Astrocyte of the spinal cord (primary cell): Measurements from ENCODE around the gene STK32B.
A peak's percentile ranks its signal among the peaks of the same experiment; 100 is the strongest.

ENCODE experiments used
- DNase-seq: peaks from one replicate; pipeline ENCODE4 v3.0.0; 2011; ENCODE audit warnings: low read depth, low spot score
- H3K4me3 ChIP-seq: 2 replicates; pipeline ENCODE4 v1.5.1; 2011; ENCODE audit warnings: low read depth, mild to moderate bottlenecking, low read length, moderate library complexity
- in situ Hi-C: cut with HindIII; loops from 2 replicates; pipeline ENCODE4 v1.10.0; 2017; ENCODE audit warnings: low sequenced_read_pairs
- TF ChIP-seq, protein P1 (sequence below): IDR thresholded peaks from 2 replicates; pipeline ENCODE4 v1.5.1; 2012; ENCODE audit warnings: low read depth, mild to moderate bottlenecking, low read length, inconsistent platforms

The STK32B gene

DNA sequence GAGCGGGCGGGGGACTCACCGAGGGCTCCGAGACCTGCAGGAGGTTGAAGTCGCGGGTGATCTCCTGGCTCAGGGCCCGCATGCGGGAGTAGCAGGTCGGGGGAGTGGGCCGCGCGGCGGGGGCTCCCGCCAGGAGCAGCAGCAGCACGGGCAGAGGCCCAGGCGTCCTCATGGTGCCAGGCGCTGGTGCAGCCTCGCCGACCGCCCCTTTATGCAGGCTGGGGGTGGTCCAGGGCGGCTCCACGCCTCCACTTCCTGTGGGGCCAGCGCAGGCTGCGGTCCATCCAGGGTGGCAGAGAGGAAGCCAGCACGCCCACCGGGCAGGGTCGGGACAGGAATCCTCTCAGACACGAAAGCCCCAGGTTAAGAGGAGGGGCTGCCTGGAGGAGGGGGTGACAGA, 32.0 kb upstream of the STK32B start, which contains the start of gene CYTL1:
Gene CYTL1 (minus strand): TSS at position 185 of the 400 bp plus-strand sequence. CDS start 13 bp downstream, at position 172.
- in situ Hi-C loops = no loop called here
- TF ChIP-seq, protein P1, sequence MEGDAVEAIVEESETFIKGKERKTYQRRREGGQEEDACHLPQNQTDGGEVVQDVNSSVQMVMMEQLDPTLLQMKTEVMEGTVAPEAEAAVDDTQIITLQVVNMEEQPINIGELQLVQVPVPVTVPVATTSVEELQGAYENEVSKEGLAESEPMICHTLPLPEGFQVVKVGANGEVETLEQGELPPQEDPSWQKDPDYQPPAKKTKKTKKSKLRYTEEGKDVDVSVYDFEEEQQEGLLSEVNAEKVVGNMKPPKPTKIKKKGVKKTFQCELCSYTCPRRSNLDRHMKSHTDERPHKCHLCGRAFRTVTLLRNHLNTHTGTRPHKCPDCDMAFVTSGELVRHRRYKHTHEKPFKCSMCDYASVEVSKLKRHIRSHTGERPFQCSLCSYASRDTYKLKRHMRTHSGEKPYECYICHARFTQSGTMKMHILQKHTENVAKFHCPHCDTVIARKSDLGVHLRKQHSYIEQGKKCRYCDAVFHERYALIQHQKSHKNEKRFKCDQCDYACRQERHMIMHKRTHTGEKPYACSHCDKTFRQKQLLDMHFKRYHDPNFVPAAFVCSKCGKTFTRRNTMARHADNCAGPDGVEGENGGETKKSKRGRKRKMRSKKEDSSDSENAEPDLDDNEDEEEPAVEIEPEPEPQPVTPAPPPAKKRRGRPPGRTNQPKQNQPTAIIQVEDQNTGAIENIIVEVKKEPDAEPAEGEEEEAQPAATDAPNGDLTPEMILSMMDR = no peak
- DNase-seq = no peak
- H3K4me3 ChIP-seq = peak within 1 kb of the TSS; percentile 19

DNA sequence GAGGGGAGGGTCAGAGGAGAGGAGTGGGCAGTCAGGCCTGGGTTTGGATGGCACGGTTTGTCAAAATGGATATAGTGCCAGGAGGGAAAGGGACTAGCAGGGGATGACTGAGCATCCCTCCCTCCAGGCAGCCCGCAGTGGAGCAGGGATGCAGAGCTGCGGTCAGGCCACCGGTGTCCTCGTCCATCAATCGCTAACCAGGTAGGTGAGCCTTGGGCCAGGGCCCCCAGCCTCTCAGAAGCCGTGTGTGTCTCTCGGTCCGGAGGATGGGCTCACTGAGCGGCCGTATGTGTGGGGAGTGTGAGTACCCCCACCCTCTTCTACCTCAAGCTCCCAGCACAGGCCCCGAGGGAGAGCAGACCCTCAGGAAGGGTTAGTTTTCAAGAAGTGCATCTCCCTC, 31.5 kb upstream of the STK32B start:
- H3K4me3 ChIP-seq = no peak overlapping the region
- in situ Hi-C loops = no loop called here
- TF ChIP-seq, protein P1 = no peak
- DNase-seq = no peak

DNA sequence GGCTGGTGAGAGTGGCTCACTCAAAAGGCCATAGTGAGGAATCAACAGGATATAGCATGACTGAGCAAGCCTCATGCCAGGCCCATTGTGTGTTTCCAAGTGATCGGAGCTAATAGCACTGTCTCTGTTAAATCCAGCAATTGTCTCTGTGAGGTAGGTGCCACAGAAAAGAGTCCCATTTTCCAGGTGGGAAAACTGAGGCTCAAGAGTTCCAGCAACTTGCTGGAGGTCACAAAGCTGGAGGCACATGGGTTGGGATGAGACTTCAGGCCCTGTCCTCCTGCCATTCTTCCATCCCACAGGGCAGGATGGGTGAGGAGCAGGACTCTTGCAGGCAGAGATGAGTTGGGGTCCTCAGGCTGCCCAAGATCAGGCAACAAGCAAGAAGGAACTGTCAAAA, 30.9 kb upstream of the STK32B start:
- in situ Hi-C loops = no loop called here
- H3K4me3 ChIP-seq = no peak overlapping the region
- no peak for DNase-seq
- TF ChIP-seq, protein P1 = no peak

DNA sequence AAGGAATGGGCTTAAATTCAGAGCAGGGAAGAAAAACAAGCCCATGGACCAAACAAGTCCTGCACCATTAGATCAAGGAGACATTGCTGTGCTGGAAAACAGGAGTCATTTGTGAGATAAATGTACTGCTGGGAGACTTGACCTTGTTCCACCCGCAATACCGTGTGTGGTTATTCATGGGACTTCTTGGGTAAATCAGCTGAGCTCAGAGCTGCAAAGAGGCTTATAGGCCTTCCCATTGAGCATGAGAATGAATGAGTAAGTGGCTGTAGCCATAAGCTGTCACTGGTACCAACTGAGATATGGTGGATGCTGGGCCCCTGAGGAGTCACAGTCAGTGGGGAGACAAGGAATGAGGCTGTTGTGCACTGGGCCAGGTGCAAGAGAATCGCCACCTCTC, 29.7 kb upstream of the STK32B start:
- no peak for DNase-seq
- TF ChIP-seq, protein P1 = no peak
- in situ Hi-C loops = no loop called here
- no peak overlapping the region for H3K4me3 ChIP-seq

DNA sequence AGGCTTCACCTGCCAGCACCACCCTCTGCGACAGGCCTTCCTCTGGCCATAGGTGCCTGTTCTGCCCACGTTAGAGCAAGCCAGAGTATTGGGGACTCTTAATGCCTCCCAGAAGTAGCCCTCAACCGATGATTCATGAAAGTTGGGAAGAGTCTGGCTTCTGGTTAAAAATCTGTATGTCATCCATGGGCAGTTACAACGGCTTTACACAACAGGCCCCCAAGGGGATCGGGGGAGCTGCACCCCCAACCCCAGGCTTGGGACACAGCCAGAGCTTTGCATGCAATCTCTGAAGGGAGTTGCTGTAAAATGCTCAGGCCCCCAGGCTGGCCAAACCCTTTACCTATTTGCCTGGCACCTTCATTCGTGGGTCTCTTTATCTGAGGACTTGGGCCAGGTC, 26.6 kb upstream of the STK32B start:
- no peak overlapping the region for H3K4me3 ChIP-seq
- no peak for DNase-seq
- TF ChIP-seq, protein P1 = no peak
- in situ Hi-C loops = no loop called here

DNA sequence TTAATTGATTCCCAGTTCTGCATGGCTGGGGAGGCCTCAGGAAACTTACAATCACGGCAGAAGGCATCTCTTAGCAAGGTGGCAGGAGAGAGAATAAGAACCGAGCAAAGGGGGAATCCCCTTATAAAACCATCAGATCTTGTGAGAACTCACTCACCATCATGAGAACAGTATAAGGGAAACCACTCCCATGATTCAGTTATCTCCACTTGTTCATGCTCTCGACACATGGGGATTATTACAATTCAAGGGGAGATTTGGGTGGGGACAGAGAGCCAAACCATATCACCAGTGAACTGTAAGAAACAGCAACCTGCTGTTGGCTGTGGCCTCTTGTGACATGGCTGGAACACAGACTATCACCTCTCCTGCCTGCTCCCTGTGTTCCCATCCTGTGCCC, 24.9 kb upstream of the STK32B start:
- TF ChIP-seq, protein P1 = no peak
- DNase-seq = no peak
- H3K4me3 ChIP-seq = no peak overlapping the region
- in situ Hi-C loops = no loop called here

DNA sequence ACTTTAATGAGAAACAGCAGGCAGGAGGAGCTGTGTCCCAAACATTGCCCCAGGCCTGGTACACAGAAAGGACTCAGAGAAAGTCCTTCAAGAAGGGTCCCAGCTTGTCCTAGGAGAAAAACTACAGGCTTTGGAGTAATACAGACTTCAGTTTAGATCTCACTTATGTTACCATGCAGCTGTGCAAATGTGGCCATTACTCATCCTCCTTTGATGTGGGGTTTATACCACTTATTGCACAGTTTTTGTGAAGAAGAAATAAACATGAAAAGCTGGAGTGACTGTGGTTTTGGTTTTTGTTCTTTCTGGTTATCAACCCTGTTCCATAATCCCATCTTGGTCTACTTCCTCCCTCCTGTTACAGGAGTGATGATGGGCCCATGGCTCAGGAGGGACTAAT, 23.9 kb upstream of the STK32B start:
- peak; percentile 31 for DNase-seq
- no peak overlapping the region for H3K4me3 ChIP-seq
- in situ Hi-C loops = no loop called here
- TF ChIP-seq, protein P1 = no peak
